Coronary artery (tissue), 2 donors: ENCODE measurements around the gene TM9SF1.

Experiments
- DNase-seq: peaks from one replicate; pipeline ENCODE4 v3.0.0-alpha.2; 2017; ENCODE audit warnings: low spot score
- H3K27ac ChIP-seq, 2 donors: fragments of 200-600 bp; sonication (generic); one replicate each; pipeline ENCODE4 v1.5.1; 2016 to 2019
- H3K4me3 ChIP-seq: fragments of 200-600 bp; sonication (generic); 2 replicates; pipeline ENCODE4 v1.5.1; 2016; ENCODE audit warnings: mild to moderate bottlenecking, moderate library complexity
- TF ChIP-seq, protein P1 (sequence below): fragments of 200-600 bp; sonication (generic); IDR thresholded peaks from one replicate; pipeline ENCODE4 v1.5.1; 2019; ENCODE audit warnings: antibody characterized with exemption

TM9SF1 gene

DNA sequence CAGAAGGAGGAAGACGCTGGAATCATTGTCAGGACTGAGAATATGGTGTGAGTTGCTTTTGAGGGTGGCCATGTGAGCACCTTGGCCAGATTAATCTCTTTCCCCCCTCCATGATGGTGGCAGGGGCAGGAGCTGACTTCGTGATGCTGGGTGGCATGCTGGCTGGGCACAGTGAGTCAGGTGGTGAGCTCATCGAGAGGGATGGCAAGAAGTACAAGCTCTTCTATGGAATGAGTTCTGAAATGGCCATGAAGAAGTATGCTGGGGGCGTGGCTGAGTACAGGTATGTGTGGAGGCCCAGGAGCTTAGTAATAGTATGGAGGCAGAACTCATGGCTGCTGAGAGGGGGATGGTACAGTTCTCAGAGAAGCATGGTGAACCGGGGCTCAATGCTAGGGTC, 42.9 kb upstream of the TM9SF1 start:
- no peak overlapping the region for H3K4me3 ChIP-seq
- no peak for DNase-seq
- no peak overlapping the region for H3K27ac ChIP-seq
- TF ChIP-seq, protein P1, sequence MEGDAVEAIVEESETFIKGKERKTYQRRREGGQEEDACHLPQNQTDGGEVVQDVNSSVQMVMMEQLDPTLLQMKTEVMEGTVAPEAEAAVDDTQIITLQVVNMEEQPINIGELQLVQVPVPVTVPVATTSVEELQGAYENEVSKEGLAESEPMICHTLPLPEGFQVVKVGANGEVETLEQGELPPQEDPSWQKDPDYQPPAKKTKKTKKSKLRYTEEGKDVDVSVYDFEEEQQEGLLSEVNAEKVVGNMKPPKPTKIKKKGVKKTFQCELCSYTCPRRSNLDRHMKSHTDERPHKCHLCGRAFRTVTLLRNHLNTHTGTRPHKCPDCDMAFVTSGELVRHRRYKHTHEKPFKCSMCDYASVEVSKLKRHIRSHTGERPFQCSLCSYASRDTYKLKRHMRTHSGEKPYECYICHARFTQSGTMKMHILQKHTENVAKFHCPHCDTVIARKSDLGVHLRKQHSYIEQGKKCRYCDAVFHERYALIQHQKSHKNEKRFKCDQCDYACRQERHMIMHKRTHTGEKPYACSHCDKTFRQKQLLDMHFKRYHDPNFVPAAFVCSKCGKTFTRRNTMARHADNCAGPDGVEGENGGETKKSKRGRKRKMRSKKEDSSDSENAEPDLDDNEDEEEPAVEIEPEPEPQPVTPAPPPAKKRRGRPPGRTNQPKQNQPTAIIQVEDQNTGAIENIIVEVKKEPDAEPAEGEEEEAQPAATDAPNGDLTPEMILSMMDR, result no peak

- TF ChIP-seq, protein P1, result no peak
- no peak overlapping the region for H3K27ac ChIP-seq
- H3K4me3 ChIP-seq, result no peak overlapping the region
- no peak for DNase-seq
These were observed 42.3 kb upstream of the TM9SF1 start for GRCh38 chr14:24237463-24237955.

DNA sequence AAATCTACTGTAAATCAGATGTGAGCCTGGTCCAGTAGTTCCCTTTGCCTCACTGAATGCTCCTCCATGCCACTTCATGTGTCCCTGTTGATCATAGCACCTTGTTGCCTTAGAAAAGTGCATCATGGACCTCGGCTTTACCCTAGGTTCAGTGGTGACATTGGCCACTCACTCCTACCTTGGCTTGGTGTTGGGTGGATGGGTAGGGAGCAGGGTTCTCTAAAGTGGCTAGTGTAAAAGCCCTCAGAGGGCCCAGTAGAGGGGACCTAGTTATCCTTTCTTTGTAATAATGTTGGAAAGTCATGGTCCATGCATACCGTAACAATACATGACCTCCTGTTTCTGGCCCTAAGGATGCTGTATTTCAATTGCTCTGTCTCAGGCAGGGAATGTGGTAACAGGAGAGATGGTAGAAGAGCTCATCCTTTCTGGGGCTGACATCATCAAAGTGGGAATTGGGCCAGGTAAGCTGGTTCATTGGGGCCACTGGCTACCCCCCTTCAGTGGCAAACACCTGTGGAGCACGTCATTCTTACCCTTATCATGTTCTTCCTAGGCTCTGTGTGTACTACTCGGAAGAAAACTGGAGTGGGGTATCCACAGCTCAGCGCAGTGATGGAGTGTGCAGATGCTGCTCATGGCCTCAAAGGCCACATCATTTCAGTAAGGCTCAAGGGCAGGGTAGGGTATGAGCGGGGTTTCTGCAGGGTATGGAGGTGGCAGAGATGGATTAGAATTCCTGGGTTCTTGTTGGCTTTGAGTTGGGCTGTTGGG, 41.6 kb upstream of the TM9SF1 start:
- no peak for DNase-seq
- Histone ChIP-seq H3K27ac (no peak overlapping the region), H3K4me3 (no peak overlapping the region)
- TF ChIP-seq, protein P1, result no peak

DNA sequence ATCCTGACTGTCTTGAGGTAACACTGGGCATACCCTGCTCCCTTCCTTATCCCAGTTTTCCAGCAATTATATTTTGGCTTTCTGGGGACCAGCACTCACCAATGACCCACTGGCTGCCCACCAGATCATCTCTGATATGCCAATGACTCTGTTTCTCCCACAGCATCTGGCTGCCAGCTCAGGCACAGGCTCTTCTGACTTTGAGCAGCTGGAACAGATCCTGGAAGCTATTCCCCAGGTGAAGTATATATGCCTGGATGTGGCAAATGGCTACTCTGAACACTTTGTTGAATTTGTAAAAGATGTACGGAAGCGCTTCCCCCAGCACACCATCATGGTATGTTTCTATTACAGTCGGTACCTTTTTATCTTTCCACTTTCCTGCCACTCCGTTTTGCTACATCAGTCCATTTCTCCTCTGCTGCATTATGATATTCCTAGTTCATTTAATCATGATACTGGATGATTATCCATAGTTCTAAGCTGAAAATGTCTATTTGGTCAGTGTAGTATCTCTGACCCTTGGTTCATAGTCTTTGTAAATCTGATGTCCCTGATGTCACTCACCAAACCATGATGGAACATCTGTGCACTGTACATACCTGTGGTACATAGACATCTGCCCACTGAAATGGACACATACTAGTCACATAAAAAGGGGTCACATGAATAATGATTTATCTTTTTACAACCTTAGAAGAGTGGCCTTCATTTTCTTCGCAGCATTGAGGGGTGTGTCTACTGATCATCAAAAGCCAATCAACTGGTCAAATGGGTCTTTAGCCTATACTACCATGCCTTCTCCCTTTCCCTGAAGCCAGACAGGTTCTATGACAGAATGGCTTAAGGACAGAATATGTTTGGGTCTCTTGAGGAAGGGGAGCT, 40.8 kb upstream of the TM9SF1 start:
- DNase-seq, result peak; percentile 36
- H3K4me3 ChIP-seq, result no peak overlapping the region
- H3K27ac ChIP-seq, result no peak overlapping the region
- TF ChIP-seq, protein P1, result no peak

DNA sequence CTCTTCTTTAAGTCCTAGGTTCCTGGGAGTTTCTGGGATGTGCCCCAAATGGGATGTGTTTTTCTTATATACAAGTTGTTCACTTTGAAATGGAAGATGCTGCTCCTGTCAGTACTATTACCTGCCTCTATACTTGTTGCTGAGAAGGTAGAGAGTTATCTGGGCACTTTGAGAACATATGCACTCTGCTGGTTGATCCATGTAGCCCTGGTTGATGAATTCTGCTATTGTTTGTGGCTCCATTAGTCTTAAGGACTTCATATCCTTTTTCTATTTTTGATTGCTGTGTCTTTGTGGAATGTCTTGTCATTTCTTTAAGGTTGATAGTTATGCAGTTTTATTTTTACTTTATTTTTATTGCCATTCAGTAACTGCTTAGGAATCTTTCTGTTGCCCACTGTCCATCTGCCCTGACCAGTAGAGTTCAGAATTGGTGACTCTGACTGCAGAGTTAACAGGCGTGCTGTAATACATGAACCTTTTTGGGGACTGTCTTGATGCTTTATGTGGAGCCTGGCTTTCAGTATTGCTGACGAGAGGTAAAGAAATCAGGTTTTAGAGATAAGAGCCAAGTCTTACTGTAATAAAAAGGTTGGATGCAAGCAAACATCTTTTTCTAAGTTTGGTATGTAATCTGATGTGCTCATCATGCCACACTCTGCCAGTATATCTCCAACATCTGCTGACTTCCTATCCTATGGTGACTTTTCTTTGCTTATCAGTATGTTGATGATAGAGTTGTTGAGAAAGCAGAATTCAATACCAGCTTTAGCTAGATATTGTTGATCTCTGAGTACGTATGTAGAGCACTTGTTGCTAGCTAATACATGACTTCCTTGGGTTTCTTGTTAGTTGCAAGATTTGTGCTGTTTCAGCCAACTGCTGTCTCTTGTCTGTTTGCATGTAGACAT, 39.1 kb upstream of the TM9SF1 start:
- peak overlapping the region in 1 of 2 donors; percentile 13 for H3K27ac ChIP-seq
- no peak overlapping the region for H3K4me3 ChIP-seq
- TF ChIP-seq, protein P1, result no peak
- DNase-seq, result no peak

- DNase-seq, result peak; percentile 28
These were observed 38.3 kb upstream of the TM9SF1 start for GRCh38 chr14:24233538-24233866.

More at GRCh38 chr14:24233538-24233866, 38.3 kb upstream of the TM9SF1 start:
- TF ChIP-seq, protein P1, result no peak
- Histone ChIP-seq H3K27ac (peak overlapping the region; percentile 80 to 94), H3K4me3 (peak overlapping the region; percentile 97)
